Esophagus squamous epithelium (tissue), 5 donors: ENCODE data around the gene PRKG1. TPM values are rescaled to one million over a fixed set of nuclear protein-coding genes. Genes with fewer than 3 reads are reported as not detected.

Experiments used
- DNase-seq: peaks from one replicate; lab custom pipeline; 2025; lab: John Stamatoyannopoulos, UW
- H3K27ac ChIP-seq, 4 donors: fragments of 200-600 bp; sonication (generic); one replicate each; pipeline ENCODE4 v1.5.1; 2016 to 2019; ENCODE audit warnings: mild to moderate bottlenecking in 1 of 4
- H3K27me3 ChIP-seq, 4 donors: fragments of 200-600 bp; sonication (generic); 1 replicate in 3 of 4; 2 replicates in 1 of 4; pipeline versions ENCODE4 v1.5.1 to v1.6.0; 2017 to 2021; ENCODE audit warnings: antibody characterized with exemption in 1 of 4
- H3K36me3 ChIP-seq, 3 donors: fragments of 200-600 bp; sonication (generic); one replicate each; pipeline ENCODE4 v1.5.1; 2016 to 2019
- H3K4me1 ChIP-seq, 3 donors: fragments of 200-600 bp; sonication (generic); one replicate each; pipeline ENCODE4 v1.5.1; 2017 to 2019
- H3K4me3 ChIP-seq, 4 donors: fragments of 200-600 bp; sonication (generic); 1 replicate in 3 of 4; 2 replicates in 1 of 4; pipeline ENCODE4 v1.5.1; 2016 to 2019; ENCODE audit warnings: mild to moderate bottlenecking in 2 of 4, moderate library complexity in 1 of 4
- H3K9me3 ChIP-seq, 3 donors: fragments of 200-600 bp; sonication (generic); one replicate each; pipeline ENCODE4 v1.5.1; 2016 to 2019
- POLR2A ChIP-seq, 4 donors: fragments of 450-650 bp; IDR thresholded peaks; one replicate each; pipeline ENCODE4 v1.6.1; 2017; ENCODE audit warnings: antibody characterized with exemption in 4 of 4, mild to moderate bottlenecking in 4 of 4, moderate library complexity in 3 of 4
- WGBS, 2 donors: methylation state at CpG; one replicate each; pipeline ENCODE4 v1.1.5; 2018; 5-methylcytosine and 5-hydroxymethylcytosine counted together
- intact Hi-C: fragments of 100-400 bp; cut with DNase I; formaldehyde crosslinking; loops from one replicate; pipeline ENCODE4 v1.15.0; 2022
- total RNA-seq, 4 donors: library from RNA; depleted of rRNA; stranded (reverse); fragments of >200 nt; gene quantifications; one replicate each; pipeline ENCODE4 v1.1.0, GENCODE V29; 2016
- TF ChIP-seq, protein P1 (sequence below), 6 experiments: fragments of 450-650 bp in 4 of 6; fragments of 200-600 bp in 2 of 6; sonication (generic) in 2 of 6; IDR thresholded peaks; one replicate each; pipeline ENCODE4 v1.5.1; 2016 to 2019; ENCODE audit warnings: antibody characterized with exemption in 6 of 6, mild to moderate bottlenecking in 4 of 6, moderate library complexity in 4 of 6
- donor health status: DM: yes; HTN: yes; CAD: no.

Gene PRKG1
- total RNA-seq, 4 donors from 2014 or later: 2.0 to 10.9 (median 3.8) TPM

DNA sequence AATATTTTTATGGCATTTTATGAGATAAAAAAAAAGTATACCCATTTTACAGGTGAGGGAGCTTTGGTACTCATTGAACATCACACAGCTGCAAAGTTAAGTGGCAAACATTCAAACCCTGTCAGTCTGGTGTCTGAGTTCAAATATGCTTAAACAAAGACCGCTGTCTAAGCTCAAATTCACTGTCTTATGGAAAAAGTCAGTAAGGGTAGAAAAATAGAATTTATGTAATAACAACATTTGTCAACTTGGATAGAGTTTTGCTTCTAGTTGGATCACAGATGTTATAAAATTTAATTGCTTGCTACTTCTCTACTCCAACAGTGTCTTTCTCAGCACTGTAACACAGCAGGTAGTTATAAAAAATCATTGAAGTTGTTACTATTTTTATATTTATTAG is 786.8 kb downstream of the PRKG1 start:
- Histone ChIP-seq H3K9me3 (no peaks in the 10 kb centered on the region), H3K36me3 (no peaks in the 10 kb centered on the region), H3K4me1 (peaks cover 0 to 8% (median 0%) of the 10 kb centered on the region in 3 donors), H3K27ac (no peak overlapping the region), H3K4me3 (no peak overlapping the region), H3K27me3 (no peaks in the 10 kb centered on the region)
- TF ChIP-seq, protein P1, sequence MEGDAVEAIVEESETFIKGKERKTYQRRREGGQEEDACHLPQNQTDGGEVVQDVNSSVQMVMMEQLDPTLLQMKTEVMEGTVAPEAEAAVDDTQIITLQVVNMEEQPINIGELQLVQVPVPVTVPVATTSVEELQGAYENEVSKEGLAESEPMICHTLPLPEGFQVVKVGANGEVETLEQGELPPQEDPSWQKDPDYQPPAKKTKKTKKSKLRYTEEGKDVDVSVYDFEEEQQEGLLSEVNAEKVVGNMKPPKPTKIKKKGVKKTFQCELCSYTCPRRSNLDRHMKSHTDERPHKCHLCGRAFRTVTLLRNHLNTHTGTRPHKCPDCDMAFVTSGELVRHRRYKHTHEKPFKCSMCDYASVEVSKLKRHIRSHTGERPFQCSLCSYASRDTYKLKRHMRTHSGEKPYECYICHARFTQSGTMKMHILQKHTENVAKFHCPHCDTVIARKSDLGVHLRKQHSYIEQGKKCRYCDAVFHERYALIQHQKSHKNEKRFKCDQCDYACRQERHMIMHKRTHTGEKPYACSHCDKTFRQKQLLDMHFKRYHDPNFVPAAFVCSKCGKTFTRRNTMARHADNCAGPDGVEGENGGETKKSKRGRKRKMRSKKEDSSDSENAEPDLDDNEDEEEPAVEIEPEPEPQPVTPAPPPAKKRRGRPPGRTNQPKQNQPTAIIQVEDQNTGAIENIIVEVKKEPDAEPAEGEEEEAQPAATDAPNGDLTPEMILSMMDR (IDR thresholded peaks at IDR 0.05): no peak
- TF ChIP-seq POLR2A (IDR thresholded peaks at IDR 0.05): no peak
- DNase-seq: no peak
- intact Hi-C loops: no loop called here
- WGBS, 2 donors: 73 to 85% methylated on average over 1 of the region's 1 CpG

DNA sequence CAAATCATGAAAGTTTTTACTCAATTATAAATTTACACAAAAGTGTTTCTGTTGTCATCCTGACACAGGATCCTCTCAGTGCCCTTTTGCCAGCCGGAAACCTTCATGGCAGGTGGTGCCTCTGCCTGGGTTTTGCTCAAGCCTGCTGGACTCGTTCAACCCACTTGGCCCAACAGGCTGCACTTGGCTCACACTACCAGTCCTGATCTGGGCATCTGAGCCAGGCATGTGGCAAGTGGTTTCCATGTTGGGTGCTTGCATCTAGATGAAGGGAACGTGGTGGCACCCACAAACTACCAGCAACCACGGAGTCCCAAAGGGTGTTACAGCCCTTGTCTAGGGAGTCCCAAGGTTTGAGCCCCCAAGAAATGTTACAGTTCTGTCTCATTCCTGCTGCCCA is 787.4 kb downstream of the PRKG1 start:
- Histone ChIP-seq H3K4me1 (peaks cover 0 to 8% (median 0%) of the 10 kb centered on the region in 3 donors), H3K27ac (no peak overlapping the region), H3K36me3 (no peaks in the 10 kb centered on the region), H3K27me3 (no peaks in the 10 kb centered on the region), H3K9me3 (no peaks in the 10 kb centered on the region), H3K4me3 (no peak overlapping the region)
- TF ChIP-seq, protein P1 (IDR thresholded peaks at IDR 0.05): no peak
- TF ChIP-seq POLR2A (IDR thresholded peaks at IDR 0.05): no peak
- DNase-seq: no peak
- 66 to 75% methylated on average over 2 of the region's 4 CpGs for WGBS, 2 donors
- intact Hi-C loops: no loop called here

DNA sequence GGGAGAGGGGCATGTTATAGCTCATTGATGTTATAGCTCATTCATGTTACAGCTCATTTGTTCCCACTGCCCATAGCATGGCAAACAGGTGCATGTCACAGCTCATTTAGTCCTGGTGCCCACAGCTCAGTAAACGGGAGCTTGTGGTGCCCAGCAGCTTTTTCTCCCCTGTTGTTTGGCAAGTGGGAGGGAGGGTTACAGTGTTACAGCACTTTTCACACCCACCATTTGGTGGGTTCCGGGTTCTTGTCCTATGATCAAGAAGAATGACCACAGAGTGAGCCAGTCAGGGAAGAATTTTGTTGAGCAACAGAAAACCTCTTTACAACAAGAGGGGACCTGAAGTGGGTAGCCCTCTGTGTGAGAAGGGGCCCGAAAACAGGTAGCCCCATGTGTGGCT is 787.9 kb downstream of the PRKG1 start:
- DNase-seq: no peak
- intact Hi-C loops: no loop called here
- WGBS, 2 donors: 88 to 90% methylated on average over 2 of the region's 3 CpGs

DNA sequence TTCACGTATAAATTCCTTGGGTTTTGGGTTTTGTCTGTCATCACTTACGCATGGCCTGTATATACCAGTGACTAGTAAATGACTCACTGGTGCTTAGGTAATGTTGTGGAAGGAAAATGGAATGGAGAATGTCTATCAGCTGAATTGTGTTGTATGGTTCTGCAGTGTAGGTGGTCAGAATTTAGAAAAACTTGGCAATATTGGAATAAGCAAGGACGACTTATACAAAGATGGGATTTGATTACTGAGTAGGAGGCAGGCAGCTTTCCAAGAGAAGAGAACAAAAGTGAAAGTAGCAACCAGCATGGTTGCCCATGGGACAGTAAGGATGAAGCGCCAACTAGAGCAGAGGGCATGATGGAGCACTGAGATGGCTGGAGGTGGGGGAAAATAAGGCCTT is 793.7 kb downstream of the PRKG1 start:
- Histone ChIP-seq H3K9me3 (no peaks in the 10 kb centered on the region), H3K27me3 (no peaks in the 10 kb centered on the region), H3K27ac (no peak overlapping the region), H3K4me1 (no peaks in the 10 kb centered on the region), H3K36me3 (no peaks in the 10 kb centered on the region), H3K4me3 (no peak overlapping the region)
- intact Hi-C loops: no loop called here
- no peak for DNase-seq
- 51% methylated on average over 4 of the region's 4 CpGs for WGBS, 2 donors
- TF ChIP-seq, protein P1 (IDR thresholded peaks at IDR 0.05): no peak
- no peak for TF ChIP-seq POLR2A (IDR thresholded peaks at IDR 0.05)

More for the DNA sequence above, 787.9 kb downstream of the PRKG1 start:
- H3K4me1 ChIP-seq: peaks cover 0 to 8% (median 0%) of the 10 kb centered on the region in 3 donors
- no peak overlapping the region for H3K27ac ChIP-seq
- no peaks in the 10 kb centered on the region for H3K9me3 ChIP-seq
- no peaks in the 10 kb centered on the region for H3K36me3 ChIP-seq
- TF ChIP-seq, protein P1 (IDR thresholded peaks at IDR 0.05): no peak
- TF ChIP-seq POLR2A (IDR thresholded peaks at IDR 0.05): no peak
- no peaks in the 10 kb centered on the region for H3K27me3 ChIP-seq
- H3K4me3 ChIP-seq: no peak overlapping the region

DNA sequence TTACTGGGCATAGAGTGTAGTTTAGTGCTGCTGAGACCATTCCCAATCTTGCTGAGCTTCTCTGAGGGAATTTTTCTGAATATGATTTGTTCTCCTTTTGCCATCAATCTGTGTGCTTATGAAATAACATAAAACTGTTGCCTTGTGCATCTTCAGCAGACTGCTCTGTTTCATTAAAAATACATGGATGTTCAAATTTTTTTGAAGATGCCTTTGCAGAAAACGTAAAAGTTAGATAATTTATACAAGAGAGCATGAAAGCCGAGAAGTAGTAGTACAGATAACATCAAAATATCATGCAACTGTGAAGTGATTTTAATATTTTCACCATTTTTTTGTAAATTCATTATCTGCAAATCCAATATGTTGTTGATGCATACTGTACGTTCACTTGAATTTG is 799.8 kb downstream of the PRKG1 start:
- WGBS, 2 donors: 91 to 94% methylated on average over 3 of the region's 3 CpGs
- H3K27me3 ChIP-seq: no peaks in the 10 kb centered on the region
- intact Hi-C loops: no loop called here
- no peak overlapping the region for H3K27ac ChIP-seq
- TF ChIP-seq, protein P1 (IDR thresholded peaks at IDR 0.05): no peak
- TF ChIP-seq POLR2A (IDR thresholded peaks at IDR 0.05): no peak
- no peak for DNase-seq
- H3K9me3 ChIP-seq: no peaks in the 10 kb centered on the region
- H3K4me3 ChIP-seq: no peak overlapping the region
- H3K4me1 ChIP-seq: peaks cover 0 to 8% (median 3%) of the 10 kb centered on the region in 3 donors
- no peaks in the 10 kb centered on the region for H3K36me3 ChIP-seq
